GM21526 (cell line): ENCODE measurements around the gene ZNF19.

ENCODE experiments used
- ATAC-seq: cut with Tn5 transposase; IDR thresholded peaks from one replicate; pipeline ENCODE4 v1.9.1; 2021; ENCODE audit warnings: moderate library complexity; ENCODE audit not compliant: unreplicated experiment, low FRiP score

The ZNF19 gene

DNA sequence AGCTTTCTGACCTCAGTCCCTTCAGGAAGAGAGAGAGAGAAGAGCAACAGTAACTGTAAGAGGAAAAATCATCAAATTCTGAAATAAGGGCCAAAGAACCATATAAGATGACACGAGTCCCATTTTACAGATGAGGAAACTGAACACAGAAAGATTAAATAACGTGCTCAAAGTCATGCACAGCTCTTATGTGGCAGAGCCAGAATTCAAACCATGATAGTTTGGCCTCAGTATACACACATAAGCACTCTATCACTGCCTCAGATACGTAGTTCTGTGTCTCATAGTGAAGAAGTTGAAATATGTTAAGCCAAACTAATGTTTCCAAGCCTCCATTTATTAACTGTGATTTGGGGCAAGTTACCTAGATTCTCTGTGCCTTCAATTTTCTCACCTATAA lies 1.9 kb upstream of the ZNF19 start:
- no peak for ATAC-seq

DNA sequence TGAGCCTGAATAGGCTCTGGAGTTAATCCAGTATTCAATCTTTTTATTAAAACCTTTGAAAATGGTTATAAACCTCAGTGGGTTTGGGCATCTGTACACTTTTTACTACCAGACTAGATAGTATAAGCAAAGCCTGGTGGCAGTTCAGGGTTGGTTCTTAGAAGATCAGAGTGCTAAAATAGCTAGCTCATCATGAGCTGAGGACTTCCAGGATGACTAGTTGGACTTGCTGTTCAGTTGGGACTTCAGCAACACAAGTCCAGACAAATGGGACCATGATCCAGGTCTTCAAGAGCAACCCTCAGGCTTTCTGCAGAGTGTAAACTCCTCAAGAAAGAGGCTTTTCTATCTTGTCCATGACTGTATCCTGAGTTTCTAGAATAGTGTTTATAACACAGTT lies 1.2 kb upstream of the ZNF19 start:
- ATAC-seq, result no peak

DNA sequence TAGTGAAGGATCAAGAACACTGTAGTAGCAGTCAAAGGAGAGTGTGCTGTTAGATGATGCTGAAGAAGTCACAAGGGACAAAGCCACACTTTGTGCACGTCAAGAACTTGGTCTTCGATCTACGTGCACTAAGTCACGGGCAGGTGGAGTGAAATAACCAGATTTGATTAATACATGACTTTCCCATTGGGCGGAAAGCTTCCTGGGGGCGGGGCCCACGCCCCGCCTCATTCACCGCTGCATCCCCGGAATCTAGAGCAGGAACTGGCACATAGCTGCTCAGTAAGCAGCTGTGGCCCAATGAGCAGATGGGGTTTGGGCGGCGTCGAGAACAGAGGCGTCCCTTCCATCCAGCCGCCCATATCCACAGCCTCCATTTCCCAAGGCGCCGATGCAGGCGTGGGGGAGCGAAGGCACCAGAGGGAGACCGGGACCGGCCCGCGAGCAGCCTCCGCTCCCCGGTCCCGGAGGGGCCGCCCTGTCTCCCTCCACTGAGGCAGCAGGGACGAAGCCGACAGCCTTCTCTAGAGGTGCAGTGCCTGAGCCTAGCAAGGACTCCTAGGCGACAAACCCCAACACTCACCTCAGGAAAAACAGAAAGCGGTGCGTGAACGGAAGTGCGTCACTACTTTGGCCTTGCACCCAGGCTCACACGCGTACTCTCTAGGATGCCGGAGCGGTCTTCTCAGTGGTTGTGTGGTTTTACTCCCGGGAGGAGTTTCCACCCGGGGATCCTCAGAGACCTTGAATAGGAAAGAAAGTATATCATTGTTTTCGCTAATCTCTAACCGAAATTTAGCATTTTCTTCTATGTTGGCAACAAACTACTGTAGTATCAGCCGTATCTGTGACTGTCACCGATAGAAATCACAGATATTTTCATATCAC lies 4.9 kb downstream of the ZNF19 start:
- peak; percentile 90 for ATAC-seq

DNA sequence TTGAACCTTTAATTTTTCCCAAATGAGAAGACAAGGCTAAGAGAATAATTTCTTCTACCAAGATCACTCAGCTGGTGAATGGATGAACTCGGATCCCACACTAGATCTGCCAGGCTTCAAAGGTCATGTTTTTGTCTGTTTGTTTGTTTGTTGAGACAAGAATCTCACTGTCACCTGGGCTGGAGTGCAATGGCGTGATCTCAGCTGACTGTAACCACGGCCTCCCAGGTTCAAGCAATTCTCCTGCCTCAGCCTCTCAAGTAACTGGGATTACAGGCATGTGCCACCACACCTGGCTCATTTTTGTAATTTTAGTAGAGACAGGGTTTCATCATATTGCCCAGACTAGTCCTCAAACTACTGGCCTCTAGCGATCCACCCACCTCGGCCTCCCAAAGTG lies 6.6 kb downstream of the ZNF19 start:
- ATAC-seq, result no peak

DNA sequence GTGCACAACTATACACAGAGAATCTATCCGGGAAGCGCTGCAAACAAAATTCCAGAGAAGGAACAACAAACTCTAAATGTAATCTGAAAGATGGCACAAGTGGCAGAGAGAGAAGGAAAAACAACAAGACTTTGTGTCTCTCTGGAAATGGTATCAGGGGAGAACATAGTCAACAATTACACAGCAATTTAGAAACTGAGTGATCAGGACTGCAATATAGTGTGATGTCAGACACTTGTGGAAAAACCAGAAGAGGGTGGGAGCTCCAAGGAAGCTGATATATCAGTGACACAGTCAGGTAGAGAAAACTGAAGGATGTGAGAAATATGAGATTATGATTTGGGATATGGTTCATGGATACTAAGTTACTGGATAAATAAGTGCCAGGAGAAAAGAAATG lies 8.2 kb downstream of the ZNF19 start:
- no peak for ATAC-seq

DNA sequence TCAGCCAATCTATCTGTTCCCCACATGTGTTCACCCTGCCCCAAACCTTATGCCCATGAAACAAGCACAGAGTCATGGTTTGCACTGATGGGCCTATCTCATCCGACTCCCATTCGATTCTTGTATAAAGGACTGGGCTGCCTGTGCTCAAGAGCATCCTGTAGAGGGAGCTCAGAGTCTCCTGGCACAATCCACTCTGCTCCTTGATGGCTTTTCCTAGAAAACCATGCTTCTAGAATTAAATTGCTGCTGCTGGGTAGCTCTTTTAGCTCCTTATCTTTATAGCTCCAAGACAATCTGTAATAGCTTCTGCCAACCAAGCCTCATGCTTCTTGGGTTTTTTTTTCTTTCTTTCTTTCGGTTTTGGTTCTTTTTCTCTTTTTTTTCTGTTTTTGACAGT lies 9.7 kb downstream of the ZNF19 start:
- ATAC-seq, result no peak

DNA sequence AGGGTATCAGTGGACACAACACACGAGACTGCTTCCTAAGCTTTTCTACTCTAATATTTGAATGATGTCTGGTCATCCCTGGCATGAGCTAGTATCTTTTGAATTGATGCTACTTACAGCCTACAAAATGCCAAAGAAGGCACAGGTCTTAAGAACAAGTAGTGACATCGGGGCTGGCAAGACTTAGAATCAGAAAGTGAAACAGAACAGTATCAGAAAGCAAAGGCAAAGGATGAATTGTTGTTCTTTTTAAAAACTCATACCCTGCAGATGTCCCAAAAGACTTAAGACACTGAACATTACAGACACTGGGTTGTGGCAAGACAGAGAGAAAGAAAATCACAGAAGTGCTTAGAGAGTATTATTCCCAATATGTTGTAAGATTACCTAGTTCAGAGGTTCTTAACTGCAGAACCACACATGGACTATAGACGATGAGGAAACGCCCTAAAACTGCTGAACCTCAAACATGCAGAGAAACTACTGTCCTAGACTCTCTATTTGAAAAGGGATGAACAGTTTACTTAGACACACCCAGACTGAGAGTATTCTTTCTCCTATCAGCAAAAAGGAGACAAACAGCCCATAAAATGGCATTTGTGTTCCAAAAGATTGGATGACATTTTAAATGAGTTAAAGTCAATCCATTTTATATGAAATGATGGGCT lies 12.5 kb downstream of the ZNF19 start:
- no peak for ATAC-seq

DNA sequence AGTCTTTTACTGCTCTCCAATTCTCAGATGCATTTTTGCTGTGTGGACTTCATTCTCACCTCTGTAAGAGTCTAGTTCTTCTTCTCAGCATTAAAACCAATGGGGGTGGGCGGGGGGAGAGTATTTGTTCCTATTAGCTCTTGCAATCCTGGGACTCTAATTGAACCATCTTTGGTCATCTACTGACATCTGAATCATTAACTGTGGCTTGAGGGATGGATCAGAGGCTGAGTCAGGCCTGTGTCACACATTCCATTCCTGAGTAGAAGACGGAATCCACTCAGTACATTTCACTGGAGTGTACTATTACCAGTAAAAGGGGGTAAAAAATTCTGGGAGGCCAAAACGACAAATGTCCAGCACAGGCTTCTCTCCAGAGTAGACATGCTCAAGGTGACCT lies 14.3 kb downstream of the ZNF19 start:
- ATAC-seq, result no peak

DNA sequence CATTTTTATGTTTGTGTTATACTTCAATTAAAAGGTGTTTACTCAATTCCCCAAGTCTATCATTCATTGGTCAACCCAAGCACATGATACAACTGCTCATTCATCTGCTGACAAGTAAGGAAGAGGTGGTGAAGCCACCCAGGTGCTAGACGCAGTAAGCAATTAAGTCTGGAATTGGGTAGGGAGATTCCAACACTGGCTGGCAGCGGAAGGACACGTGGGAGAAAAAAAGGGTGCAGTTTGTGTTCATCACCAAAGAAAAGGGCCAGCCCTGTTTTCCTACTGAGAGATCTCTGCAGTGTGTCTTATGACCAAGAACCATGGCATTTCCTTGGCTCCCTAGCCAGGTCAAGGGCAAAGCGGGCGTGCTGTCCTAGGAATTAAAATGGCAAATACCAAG lies 15.2 kb downstream of the ZNF19 start:
- ATAC-seq, result no peak

DNA sequence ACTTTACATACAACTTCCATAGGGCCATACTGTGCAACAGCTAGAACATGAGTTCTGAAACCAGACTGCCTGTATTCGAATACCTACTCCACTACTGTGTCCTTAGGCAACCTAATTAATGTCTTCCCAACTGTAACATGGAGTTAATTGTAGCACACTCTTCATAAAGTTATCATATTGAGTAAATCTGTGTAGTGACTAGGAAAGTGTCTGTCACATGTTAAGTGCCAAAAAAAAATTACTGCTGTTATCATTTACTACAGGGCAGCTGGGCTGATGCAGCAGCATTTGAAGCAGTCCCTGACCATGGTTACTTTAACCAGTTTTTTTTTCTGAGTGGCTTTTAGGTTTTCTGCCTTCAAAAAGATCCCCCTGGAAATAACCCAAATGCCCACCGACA lies 16.2 kb downstream of the ZNF19 start:
- ATAC-seq, result no peak

DNA sequence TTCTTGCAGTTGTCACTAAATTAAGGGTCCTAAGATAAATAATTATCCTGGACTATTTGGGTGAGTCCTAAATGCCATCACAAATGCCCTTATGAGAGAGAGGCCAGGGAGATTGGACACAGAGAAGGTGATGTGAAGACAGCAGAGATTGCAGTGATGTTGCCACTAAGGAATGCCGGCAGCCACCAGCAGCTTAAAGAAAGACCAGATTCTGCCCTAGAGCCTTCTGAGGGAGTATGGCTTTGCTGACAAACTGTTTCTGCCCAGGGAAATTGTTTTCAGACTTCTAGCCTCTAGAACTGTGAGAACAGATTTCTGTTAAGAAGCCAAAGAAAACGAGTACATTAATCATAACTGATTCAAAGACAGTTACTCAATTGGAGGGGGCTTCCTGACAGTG lies 17.1 kb downstream of the ZNF19 start:
- ATAC-seq, result no peak

DNA sequence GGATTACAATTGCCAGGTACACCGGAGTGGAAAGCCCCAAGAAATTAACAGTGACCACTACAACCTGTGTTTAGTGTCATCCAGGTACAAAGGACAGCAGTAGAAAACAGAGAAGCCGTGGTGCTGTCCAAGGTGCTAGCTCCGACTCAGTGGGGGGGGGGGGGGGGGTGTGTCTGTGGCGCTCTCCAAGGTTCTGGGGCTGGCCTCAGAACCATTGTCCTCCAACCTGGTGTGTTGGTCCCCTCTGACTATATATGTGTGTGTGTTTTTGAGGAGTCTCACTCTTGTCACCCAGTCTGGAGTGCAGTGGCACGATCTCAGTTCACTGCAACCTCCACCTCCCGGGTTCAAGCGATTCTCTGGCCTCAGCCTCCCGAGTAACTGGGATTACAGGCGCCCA lies 21.3 kb downstream of the ZNF19 start:
- ATAC-seq, result no peak

DNA sequence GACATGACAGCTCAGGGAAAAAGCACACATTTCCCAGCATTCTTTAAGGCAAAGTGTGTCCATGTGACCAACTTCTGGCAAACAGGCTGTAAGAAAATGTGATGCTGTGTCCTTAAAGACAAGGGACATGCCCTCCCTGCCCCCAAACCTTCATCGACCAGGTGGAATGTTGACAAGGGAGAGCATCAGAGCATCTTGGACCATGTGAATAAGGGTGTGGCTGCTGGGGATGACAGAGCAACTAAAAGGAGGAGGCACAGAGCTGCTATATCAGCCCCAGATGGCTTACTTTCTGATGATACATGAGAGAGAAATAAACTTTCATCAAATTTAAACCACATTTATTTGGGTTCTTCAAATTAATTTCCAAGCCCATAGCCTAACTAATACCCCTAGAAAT lies 24.9 kb downstream of the ZNF19 start:
- ATAC-seq, result no peak

DNA sequence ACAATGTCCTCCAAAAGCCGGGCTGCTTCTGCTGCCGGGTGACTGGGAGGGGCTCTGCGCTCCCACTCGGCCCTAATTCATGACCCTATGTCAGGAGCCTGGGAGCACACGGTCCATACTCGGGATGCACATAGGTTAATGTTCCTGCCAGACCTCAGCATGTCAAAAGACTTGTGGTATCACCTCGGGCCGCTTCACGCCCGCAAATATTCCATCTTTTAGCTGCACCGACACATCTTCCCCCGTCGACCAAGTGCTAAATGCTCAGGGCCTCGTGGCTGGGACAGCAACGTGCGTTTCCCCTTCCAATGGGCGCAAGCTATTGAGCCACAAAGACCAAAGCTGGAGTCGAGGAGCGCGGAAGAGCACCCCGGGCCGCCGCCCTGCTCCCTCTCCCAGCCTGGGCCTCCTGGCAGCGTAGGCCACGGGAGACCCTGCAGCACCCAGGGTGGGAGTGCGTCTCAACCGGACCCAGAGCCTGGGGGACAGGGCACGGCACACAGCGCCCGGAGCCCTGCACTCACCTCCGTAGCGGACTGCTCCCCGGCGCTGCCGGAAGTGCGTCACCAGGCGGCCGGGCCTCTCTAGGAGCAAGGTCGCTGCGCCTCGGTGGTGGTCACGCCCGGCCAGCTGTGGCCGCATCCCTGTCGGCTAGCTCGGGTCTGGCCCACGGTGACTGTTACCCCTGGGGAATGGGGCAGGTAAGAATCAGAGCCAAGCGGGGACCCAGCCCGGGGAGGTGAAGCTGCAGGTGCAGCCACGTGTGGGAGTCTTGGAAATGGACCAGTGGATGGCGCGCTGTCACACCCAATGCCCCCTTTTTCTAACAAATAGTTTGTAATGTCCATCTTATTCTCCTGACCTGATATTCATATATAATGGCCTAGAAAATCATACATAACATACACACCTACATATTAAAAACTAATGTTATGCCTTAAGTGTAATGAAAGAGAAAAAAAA lies 27.2 kb downstream of the ZNF19 start, which contains the start of gene ZNF23:
ZNF23 (minus strand) TSS at position 562 of the 963 bp plus-strand sequence. CDS start 5,451 bp downstream, outside the sequence.
- peak; percentile 98 for ATAC-seq

DNA sequence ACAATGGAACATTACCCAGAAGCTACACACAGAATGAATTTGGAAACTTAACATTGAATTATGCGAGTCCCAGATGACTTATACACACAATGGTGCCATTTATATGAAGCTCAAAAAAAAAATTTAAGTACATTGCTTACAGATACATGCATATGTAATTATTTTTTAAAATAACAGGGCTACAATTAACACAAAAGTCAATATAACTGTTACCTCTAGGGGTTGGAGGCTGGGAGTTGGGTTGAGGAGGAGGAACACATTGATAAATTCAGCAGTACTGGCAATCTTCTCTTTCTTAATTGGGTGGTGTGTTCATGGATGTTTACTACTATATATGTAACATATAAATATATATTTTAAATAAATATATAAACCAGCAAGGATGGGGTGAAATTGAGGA lies 28.2 kb downstream of the ZNF19 start:
- no peak for ATAC-seq

DNA sequence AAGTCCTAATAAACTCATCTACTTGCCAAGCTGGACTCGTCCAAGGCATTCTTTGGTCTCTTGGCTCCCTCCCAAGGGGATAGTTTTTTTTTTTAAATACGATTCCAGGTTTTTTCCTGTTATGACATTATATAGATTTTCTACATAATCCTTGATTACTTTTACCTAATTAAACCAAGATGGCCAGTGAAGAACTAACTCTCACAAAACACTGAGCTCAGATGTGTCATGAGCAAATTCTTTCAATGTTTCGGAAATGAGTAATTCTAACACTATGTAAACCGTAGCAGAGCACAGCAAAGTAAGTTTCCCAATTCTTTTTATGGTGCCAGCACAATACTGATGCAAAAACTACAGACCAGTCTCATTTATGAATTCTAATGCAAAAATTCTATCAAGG lies 28.9 kb downstream of the ZNF19 start:
- ATAC-seq, result no peak

DNA sequence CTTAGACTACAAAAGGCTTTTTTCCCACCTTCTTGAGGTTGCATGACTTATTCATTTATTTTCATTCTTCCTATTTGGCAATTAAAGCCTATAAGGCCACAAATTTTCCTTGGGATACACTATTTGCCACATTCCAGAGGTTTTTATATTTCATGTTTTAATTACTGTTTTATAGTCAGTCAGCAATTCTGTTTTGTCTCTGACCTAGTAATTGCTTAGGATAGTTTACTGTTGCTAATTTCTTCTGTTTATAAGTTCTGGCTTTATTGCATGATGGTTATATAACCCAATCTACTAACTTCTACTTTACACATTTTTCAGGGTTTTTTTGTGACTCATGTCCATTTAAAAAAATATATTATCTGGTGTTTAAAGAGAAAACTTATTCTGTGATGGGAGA lies 29.6 kb downstream of the ZNF19 start:
- ATAC-seq, result no peak

DNA sequence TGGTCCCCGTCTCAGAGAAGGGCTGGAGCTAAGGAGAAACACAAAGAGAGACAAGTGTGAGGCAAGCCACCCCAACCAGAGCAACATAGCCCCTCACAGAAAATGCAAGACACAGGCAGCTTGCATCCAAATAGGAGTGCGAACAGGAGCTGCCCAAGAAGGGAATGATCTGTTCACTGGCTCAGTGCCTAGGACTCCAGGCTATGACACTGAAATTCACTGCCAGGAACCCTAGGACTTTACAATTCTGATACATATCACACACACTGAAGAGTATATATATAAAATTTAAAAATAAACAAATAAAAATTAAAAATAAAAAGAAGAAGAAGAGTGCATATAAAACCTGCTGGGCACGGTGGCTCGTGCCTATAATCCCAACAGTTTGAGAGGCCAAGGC lies 32.3 kb downstream of the ZNF19 start:
- no peak for ATAC-seq

DNA sequence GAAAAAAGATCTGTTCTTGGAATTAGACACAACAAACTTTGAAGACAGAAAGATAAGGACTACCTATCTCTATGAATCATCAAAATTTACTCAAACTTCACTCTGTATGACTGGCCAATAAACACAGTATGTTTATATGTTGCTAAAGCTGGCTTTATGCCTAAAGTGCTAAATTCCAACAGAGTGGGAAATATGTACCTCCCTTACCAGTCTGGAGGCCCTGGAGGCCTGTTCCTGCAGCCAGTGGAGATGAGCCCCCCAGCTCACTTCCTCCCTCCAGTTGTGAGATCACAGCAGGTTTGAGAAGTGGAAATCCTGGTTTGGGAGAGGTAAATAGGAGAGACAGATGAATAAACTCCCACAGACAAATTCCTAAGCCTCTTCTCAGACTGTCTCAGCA lies 36.1 kb downstream of the ZNF19 start:
- ATAC-seq, result no peak

DNA sequence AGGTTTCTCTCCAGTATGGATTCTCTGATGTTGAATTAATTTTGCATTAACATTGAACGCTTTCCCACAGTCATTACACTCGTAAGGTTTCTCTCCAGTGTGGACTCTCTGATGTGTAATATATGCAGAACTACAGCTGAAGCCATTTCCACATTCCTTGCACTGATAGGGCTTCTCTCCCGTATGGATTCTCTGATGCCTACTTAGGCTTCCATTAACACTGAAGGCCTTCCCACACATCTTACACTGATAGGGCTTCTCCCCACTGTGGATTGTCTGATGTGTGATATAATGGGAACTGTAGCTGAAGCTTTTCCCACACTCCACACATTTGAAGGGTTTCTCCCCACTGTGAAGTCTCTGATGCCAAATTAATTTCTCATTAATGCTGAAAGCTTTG lies 40.1 kb downstream of the ZNF19 start:
- ATAC-seq, result no peak
